GM19043 (cell line): ENCODE data around the gene NOSTRIN.
A peak's percentile ranks its signal among the peaks of the same experiment; 100 is the strongest.
"Not testable (repeated sequence)": the region's sequence is repeated elsewhere in the genome, so short reads cannot be mapped to it uniquely, and the experiment has no call there.

Experiments
- ATAC-seq: cut with Tn5 transposase; IDR thresholded peaks from one replicate; pipeline ENCODE4 v1.9.1; 2021; ENCODE audit warnings: low read depth; ENCODE audit not compliant: unreplicated experiment

Gene NOSTRIN

GRCh38 chr2:168870824-168871223 lies 68.4 kb downstream of the NOSTRIN start:
- ATAC-seq: not testable (repeated sequence)

DNA sequence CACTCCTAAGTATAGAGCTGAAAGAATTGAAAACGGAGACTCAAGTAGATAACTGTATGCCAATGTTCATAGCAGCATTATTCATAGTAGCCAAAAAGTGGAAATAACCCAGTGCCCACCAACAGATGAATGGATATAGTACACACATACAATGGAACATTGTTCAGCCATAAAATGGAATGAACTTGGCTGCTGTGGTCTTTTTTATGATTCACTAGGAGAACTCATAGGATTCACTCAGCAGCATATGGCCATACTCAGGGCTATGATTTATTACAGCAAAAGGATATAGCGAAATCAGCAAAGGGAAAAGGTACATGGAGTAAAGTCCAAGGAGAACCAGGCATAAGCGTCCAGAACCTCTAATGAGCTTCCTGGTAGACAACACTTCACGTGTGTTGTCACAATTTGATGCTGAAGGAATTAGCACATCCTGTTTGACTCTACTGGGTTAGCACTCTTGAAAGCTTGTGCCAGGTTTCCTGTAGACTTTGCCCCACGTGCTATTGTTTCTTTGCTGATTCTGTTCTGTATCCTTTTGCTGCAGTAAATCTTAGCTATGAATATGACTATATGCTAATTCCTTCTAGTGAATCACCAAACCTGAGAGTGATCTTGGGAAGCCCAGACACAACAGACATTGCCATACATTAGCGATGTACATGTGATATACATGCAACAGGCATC lies 72.1 kb downstream of the NOSTRIN start:
- ATAC-seq: no peak

GRCh38 chr2:168882163-168882562 lies 79.7 kb downstream of the NOSTRIN start:
- ATAC-seq: not testable (repeated sequence)

DNA sequence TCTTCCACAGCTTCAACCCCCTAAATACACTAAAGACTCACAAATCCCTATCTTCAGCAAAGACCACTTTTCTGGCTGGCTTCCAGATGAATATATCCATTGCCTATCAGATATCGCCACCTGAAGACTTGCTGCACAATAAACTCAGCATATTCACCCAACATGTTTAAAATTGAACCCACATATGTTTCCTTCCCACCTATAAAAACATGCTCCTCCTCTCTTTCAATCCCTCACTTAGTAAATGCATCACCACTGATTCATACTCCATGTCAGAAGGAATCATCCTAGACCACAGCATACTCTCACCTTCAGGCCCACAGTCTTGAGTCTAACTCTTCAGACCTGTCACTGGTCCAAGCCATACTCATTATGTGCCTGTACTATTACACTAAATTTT lies 82.5 kb downstream of the NOSTRIN start:
- no peak for ATAC-seq

DNA sequence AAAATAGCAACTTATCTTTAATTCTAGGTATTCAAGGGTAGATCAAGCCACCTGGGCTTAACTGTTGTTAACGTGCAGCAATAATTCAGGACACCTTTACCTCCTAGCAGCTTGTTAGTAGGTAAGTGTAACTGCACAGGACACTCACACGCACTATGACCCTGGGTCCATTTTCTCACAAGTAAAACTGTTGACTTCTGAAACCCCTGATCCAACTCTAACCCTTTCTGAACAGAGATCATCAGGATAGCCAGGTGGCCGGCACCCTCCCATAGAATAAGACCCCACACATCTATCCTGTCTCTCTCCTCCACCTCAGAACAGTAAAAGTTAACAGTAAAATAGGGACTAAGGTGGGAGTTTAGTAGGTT lies 87.2 kb downstream of the NOSTRIN start:
- ATAC-seq: no peak

GRCh38 chr2:168890006-168890782 lies 87.8 kb downstream of the NOSTRIN start, which contains the start of gene SPC25:
Gene SPC25 (minus strand): TSS chr2:168890430. CDS start chr2:168889519, 911 bp downstream.
- ATAC-seq: peak; percentile 100

- no peak for ATAC-seq
Measured at GRCh38 chr2:168892327-168892726, 89.9 kb downstream of the NOSTRIN start.

DNA sequence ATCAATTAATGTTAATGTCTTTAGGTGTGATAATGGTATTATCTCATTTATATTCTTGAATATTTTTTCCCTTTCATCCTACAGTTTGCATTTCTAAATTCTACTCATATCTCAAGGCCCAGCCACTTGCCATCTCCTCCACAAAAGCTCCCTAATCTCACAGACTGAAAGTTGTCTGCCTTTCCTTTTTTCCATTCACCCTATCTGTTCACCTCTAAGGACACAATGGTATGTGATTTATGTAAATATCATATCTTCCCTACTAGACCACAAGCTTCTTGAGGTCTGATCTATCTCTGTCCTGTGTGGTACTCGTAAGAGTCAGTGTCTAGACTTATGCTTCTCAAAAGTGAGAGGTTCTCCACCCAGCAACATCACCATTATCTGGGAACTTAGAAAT lies 91.7 kb downstream of the NOSTRIN start:
- ATAC-seq: no peak

DNA sequence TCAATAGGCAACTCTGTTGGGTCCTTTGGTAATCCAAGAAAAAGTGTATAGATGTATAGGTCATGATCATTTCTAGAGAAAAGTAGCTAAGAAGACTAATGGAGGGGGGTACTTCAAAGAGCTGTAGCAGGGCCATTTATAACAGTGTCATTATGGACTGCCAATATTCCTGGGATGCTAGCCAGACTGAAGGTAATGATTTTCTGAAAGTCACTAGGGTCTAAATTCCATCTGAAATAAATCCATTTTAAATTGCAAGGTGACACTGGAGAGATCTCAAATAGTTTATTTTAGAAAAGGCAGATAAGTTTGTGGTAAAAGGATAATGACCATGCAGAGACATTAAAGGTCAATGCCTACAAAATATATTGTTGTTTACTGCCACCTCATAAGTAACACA lies 92.3 kb downstream of the NOSTRIN start:
- no peak for ATAC-seq

DNA sequence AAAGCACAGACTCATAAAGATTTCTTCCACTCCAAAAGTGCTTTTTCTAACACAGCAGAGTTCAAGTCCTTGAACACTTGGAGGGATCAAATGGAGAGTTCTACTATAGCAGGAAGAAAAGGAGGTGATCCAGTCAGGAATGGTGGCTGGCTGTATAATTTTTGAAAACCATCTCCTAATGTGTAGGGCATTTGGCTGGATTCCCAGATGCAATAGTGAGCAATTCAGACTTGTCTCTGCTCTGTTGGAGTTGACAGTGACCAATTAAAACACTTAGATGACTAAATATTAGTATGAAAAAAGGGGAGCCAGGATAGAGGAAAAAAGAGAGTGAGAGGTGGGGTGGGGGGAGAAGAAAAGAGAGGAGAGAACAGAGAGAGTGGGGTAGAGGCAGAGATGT lies 93.3 kb downstream of the NOSTRIN start:
- ATAC-seq: no peak

GRCh38 chr2:168896783-168897182 lies 94.3 kb downstream of the NOSTRIN start:
- no peak for ATAC-seq

DNA sequence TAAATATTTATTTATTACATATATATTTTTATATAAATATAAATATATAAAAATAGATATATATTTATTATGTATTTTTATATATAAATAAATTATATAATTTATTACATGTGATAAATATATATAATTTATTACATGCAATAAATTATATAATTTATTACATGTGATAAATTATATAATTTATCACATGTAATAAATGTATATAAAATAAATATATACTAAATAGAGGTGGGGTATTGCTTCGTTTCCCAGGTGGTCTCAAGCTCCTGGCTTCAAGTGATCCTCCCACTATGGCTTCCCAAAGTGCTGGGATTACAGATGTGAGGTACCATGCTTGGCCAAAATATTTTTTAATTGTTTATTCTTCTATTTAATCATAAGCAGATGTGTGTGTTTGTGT lies 95.0 kb downstream of the NOSTRIN start:
- ATAC-seq: no peak

- ATAC-seq: no peak
Measured at GRCh38 chr2:168901003-168901402, 98.6 kb downstream of the NOSTRIN start, which contains the start of gene G6PC2. Gene G6PC2 (plus strand): TSS chr2:168901291. CDS start chr2:168901332, 41 bp downstream.

DNA sequence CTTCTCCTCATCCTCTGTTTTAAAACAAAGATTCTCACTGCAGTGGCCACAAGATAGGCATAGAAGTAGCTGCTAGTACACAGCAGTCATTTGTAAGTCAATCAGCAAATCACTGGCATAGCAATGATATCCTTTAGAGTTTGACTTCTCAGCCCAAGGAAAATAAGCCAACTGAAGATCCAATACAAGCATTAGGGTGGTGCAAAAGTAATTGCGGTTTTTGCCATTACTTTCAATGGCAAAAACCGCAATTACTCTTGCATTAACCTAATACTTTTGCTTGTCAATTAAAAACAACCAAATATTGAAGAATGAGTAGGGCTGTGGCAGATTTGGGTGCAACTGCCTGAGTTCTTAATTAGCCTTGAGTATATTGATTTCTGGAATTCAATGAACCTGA lies 101.5 kb downstream of the NOSTRIN start:
- no peak for ATAC-seq

DNA sequence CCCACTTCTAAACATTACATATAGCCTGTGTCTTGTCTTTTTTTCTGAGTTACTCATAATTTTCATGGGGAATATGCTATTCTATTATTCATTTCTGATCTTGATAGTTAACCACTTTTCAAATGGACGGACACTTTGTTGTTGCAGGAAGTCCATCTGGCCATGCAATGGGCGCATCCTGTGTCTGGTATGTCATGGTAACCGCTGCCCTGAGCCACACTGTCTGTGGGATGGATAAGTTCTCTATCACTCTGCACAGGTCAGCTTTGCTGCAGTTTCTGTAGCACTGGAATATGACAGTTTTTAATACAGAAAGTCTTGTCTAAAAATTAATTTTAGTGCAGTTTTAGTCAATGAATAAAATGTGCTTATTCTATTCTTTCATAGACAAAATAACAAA lies 101.9 kb downstream of the NOSTRIN start:
- ATAC-seq: no peak

GRCh38 chr2:168907940-168908662 lies 105.7 kb downstream of the NOSTRIN start:
- ATAC-seq: no peak

- no peak for ATAC-seq
Measured at GRCh38 chr2:168910330-168910729, 107.9 kb downstream of the NOSTRIN start.

- ATAC-seq: no peak
Measured at GRCh38 chr2:168912466-168912865, 110.0 kb downstream of the NOSTRIN start.

DNA sequence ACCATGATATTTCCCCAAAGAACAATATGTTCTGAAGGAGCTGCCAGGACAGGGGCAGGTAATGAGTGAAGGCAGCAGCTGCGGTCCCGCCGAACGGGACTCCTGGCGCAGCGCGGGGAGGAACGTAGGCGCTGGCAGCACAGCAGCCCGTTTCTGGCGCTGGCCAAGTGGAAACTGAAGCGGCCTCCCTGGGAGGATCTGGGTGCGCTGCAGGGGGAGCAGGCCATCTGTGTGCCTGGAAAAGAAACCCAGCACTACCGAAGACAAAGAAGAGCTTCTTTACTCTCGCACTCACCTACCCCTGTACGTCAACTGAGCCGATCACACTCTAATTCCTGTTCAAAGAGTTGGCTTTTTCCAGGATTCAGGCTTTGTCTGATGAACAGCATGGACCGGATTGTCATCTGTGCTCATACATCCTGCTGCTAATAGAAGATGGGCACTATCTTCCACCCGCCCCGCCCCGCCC lies 110.5 kb downstream of the NOSTRIN start:
- ATAC-seq: no peak

DNA sequence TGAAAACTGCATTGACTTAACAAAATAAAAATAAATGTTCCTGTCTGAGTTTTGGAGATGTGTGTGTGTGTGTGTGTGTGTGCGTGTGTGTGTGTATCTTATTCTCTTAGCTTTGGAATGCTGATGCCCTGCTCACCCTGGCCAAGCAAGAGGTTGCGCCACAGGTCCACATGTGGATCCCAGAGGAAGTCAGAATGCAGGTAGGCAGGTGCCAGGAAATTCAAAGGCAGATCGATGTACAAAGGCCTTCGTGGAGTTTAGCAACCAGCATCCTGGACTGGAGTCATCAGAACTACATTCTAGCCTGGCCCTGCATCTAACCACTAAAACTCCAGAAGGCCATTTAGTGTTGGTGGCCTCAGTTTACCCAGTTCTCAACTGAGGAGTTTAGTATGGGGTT lies 111.1 kb downstream of the NOSTRIN start:
- no peak for ATAC-seq
